ENCODE results near the gene RAE1.
A peak's percentile ranks its signal among the peaks of the same experiment; 100 is the strongest.

Gene RAE1

DNA sequence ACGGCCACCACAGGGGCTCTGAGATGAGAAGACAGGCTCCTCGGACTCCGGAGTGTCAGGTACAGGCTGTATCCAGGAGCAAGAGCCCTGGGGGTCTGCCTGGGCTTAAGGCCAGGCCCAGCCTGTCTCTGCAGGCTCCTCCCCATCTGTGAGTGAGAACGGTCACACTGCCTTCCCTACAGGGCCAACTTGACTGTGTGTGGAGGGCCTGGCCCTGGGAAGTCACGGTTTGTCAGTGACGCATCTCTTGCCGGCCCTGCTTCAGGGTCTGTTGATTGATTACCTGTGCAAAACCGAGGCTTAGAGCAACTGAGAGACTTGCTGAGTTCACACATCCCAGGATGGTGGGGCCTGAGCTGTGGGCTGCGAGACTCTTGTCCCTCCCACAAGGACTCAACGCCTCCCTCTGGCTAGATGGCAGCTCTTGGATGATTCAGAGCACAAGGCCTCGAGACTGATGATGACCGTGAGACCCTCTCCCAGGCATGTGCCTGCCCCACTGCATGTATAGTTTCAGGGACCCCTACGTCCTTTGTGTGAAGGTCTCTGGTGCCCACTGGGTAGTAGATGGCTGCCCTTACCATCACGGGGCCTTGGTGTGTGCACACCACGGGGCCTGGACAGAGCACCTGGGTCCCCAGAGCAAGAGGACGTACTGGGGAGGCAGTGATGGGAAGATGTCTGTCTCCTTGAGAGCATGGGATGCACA lies 46.1 kb downstream of the RAE1 start:
- H3K9me3 Mint-ChIP-seq, result no peaks in the 10 kb centered on the region
- H3K4me3 Mint-ChIP-seq, result peak overlapping the region; percentile 92
- H3K4me1 Mint-ChIP-seq, result peaks cover 91% of the 10 kb centered on the region

GRCh38 chr20:57397693-57398108 lies 46.6 kb downstream of the RAE1 start:
- peaks cover 89% of the 10 kb centered on the region for H3K4me1 Mint-ChIP-seq
- no peaks in the 10 kb centered on the region for H3K27me3 Mint-ChIP-seq
- H3K9me3 Mint-ChIP-seq, result no peaks in the 10 kb centered on the region
- peaks cover 22% of the 10 kb centered on the region for H3K36me3 Mint-ChIP-seq
- H3K27ac Mint-ChIP-seq, result peak overlapping the region; percentile 99
- peak overlapping the region; percentile 92 for H3K4me3 Mint-ChIP-seq

More for the DNA sequence above, 46.1 kb downstream of the RAE1 start:
- peaks cover 22% of the 10 kb centered on the region for H3K36me3 Mint-ChIP-seq
- no peaks in the 10 kb centered on the region for H3K27me3 Mint-ChIP-seq
- H3K27ac Mint-ChIP-seq, result peak overlapping the region; percentile 99

- Mint-ChIP-seq H3K27me3 (no peaks in the 10 kb centered on the region), H3K4me3 (peak overlapping the region; percentile 92), H3K4me1 (peaks cover 89% of the 10 kb centered on the region), H3K36me3 (peaks cover 18% of the 10 kb centered on the region), H3K27ac (peak overlapping the region; percentile 99), H3K9me3 (no peaks in the 10 kb centered on the region)
Observed at GRCh38 chr20:57398231-57398821, 47.3 kb downstream of the RAE1 start.

DNA sequence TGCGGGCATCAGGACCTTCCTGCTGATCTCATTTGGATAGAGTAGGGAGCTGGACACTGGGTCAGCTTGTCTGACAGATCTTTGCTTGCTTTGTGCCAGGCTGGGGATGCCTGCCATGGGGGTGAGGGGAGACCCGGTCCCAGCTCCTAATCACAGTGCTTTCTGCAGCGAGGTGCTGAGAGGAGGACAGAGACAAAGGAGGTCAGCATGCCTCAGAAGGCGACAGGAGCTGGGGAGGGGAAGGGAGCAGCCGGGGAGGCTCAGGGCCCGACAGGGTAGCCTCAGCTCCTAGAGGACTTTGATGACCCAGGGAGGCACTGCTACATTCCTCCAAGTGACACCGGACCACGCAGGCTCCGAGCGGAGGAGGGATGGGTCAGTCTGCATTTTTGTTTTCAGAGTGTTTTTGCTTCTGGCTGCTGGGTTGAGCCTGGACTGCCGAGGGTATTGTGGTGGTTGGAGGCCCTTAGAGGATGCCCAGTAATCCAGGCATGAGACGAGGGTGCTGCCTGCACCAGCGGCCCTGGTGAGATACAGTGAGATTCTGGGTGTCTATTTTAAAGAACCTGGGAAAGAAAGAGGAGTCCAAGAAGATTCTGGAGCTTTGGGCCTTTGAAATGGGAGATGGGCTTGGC lies 48.0 kb downstream of the RAE1 start:
- H3K36me3 Mint-ChIP-seq, result peaks cover 14% of the 10 kb centered on the region
- peak overlapping the region; percentile 95 for H3K27ac Mint-ChIP-seq
- H3K4me1 Mint-ChIP-seq, result peaks cover 89% of the 10 kb centered on the region
- peak overlapping the region; percentile 92 for H3K4me3 Mint-ChIP-seq
- H3K27me3 Mint-ChIP-seq, result no peaks in the 10 kb centered on the region
- no peaks in the 10 kb centered on the region for H3K9me3 Mint-ChIP-seq

- peak overlapping the region; percentile 92 for H3K4me3 Mint-ChIP-seq
- H3K36me3 Mint-ChIP-seq, result peaks cover 14% of the 10 kb centered on the region
Observed at GRCh38 chr20:57399587-57400155, 48.6 kb downstream of the RAE1 start.

DNA sequence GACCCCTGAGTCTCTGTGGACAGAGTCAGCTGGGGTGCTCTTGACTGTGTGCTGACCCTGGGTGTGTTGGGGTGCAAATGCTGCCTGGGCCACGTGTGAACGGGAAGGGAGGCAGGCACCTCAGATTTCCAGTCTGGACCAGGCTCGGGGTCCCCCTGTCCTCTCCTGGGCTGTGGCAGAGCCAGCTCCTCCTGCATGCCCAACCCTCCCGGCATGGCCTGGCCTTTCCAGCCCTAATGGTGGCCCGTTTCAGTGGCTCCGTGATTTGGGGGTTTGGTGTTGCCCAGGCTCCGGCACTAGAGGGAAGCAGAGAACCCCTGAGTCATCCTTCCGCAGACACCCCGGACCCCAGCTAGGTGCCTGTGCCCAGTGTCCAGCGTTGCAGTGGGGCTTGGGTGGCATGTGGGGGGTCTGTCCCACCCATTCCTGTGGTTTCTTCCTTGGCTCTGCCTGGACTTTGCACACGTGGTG lies 49.2 kb downstream of the RAE1 start:
- Mint-ChIP-seq H3K4me3 (peak overlapping the region; percentile 92), H3K27me3 (no peaks in the 10 kb centered on the region), H3K4me1 (peaks cover 83% of the 10 kb centered on the region), H3K9me3 (no peaks in the 10 kb centered on the region), H3K36me3 (peaks cover 14% of the 10 kb centered on the region), H3K27ac (peak overlapping the region; percentile 95)

More at GRCh38 chr20:57399587-57400155, 48.6 kb downstream of the RAE1 start:
- H3K27ac Mint-ChIP-seq, result peak overlapping the region; percentile 95
- no peaks in the 10 kb centered on the region for H3K27me3 Mint-ChIP-seq
- peaks cover 85% of the 10 kb centered on the region for H3K4me1 Mint-ChIP-seq
- no peaks in the 10 kb centered on the region for H3K9me3 Mint-ChIP-seq

- no peaks in the 10 kb centered on the region for H3K9me3 Mint-ChIP-seq
- peaks cover 11% of the 10 kb centered on the region for H3K36me3 Mint-ChIP-seq
- H3K4me3 Mint-ChIP-seq, result peak overlapping the region; percentile 92
- no peaks in the 10 kb centered on the region for H3K27me3 Mint-ChIP-seq
- H3K27ac Mint-ChIP-seq, result peak overlapping the region; percentile 76
- H3K4me1 Mint-ChIP-seq, result peaks cover 78% of the 10 kb centered on the region
Observed at GRCh38 chr20:57400821-57401564, 49.9 kb downstream of the RAE1 start.

DNA sequence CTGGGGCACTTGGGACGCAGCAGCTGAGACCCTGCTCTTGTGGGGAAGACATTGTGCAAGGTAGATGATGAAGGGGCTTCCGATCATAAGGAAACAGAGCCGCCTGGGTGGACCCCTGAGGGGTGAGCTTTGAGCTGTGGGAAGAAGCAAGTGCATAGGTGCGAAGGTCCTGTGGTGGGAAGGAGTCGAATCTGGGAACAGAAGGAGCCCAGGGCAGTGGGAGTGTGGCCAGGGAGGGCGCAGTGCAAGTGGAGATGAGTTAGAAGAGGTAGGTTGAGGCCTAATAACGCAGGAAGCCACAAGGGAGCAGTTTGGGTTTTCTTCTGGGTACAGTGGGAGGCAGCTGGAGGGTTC lies 50.5 kb downstream of the RAE1 start:
- H3K4me1 Mint-ChIP-seq, result peaks cover 74% of the 10 kb centered on the region
- H3K4me3 Mint-ChIP-seq, result peak overlapping the region; percentile 67
- H3K9me3 Mint-ChIP-seq, result no peaks in the 10 kb centered on the region
- H3K36me3 Mint-ChIP-seq, result peaks cover 11% of the 10 kb centered on the region
- no peaks in the 10 kb centered on the region for H3K27me3 Mint-ChIP-seq
- peak overlapping the region; percentile 76 for H3K27ac Mint-ChIP-seq

GRCh38 chr20:57402206-57403125 lies 51.4 kb downstream of the RAE1 start:
- Mint-ChIP-seq H3K4me3 (peak overlapping the region; percentile 67), H3K4me1 (peaks cover 65% of the 10 kb centered on the region), H3K9me3 (no peaks in the 10 kb centered on the region), H3K27ac (peak overlapping the region; percentile 17), H3K36me3 (peaks cover 11% of the 10 kb centered on the region), H3K27me3 (no peaks in the 10 kb centered on the region)

DNA sequence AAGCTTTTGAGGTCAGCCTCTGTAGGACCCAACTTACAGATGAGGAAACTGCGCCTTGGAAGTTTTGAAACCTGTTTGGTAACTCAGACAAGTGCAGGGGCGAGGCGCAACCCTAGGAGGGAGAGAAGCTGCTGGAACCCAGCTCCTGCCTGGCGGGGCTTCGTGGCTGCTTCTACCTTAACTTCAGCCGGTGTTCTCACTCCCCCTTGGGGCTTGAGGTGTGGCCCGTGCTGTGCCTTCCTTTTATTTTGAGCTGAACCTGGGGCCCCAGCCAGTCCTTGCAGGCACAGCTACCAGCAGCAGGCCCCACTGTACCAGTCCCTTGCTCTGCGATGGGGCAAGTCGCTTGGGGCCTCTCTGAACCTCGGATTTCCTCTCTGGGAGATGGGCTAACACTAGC lies 52.2 kb downstream of the RAE1 start:
- Mint-ChIP-seq H3K36me3 (peaks cover 7% of the 10 kb centered on the region), H3K4me1 (peaks cover 62% of the 10 kb centered on the region), H3K27me3 (no peaks in the 10 kb centered on the region), H3K9me3 (no peaks in the 10 kb centered on the region), H3K27ac (peak overlapping the region; percentile 65), H3K4me3 (peak overlapping the region; percentile 33)

DNA sequence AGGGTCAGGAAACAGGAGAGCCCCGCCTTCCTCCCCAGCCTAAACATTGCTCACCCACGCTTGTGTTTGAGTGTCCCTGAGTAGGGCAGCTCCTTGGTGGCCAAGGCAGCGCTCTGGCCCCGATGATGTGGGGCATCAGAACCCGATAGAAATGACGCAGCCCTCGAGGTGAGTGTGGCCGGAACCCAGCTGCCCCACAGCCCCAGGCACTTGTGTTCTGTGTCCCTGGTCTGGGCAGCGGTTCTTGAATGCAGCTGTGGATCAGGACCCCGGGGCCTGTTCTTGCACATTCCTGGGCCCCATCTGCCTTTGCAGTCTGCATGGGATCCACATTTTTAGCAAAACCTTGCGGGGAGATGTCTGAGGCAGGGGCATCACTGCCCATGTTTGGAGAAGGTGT lies 53.0 kb downstream of the RAE1 start:
- Mint-ChIP-seq H3K36me3 (peaks cover 7% of the 10 kb centered on the region), H3K4me1 (peaks cover 56% of the 10 kb centered on the region), H3K4me3 (no peak overlapping the region), H3K27ac (peak overlapping the region; percentile 65), H3K27me3 (no peaks in the 10 kb centered on the region), H3K9me3 (no peaks in the 10 kb centered on the region)

GRCh38 chr20:57404419-57405072 lies 53.5 kb downstream of the RAE1 start:
- no peaks in the 10 kb centered on the region for H3K9me3 Mint-ChIP-seq
- H3K4me3 Mint-ChIP-seq, result no peak overlapping the region
- H3K4me1 Mint-ChIP-seq, result peaks cover 51% of the 10 kb centered on the region
- H3K27me3 Mint-ChIP-seq, result no peaks in the 10 kb centered on the region
- H3K27ac Mint-ChIP-seq, result peak overlapping the region; percentile 65
- H3K36me3 Mint-ChIP-seq, result peaks cover 5% of the 10 kb centered on the region

DNA sequence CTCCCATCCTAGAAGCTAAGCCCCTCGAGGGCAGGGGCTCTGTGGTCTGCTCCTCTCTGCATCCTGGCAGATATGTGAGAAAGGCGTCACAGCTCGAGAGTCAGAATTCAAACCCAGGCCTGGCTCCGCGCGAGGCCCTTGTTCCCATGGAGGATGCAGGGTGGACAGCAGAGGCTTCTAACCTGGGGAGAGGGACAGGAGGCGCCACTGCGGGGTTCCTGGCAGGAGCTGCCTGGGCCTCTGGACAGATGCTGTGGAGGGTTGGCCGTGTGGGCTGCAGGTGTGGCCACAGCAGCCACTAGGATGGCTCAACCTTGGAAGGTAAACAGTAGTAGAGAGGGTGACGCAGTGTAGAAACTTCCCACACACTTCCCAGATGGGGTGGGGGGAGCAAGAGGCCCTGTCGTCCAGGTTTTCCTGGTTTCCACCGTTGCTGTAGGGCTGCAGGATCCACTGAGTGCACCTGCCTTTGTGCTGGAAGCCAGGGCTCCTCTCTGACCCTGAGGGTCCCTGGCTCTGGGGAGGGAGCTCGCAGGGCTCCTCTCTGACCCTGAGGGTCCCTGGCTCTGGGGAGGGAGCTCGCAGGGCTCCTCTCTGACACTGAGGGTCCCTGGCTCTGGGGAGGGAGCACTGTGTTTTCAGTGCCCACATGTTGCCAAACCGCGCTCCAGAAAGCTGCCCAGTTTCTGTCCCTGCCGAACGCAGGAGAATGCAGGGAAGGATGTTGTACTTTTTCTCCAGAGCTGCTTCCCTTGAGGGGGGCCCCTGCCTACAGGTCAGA lies 54.4 kb downstream of the RAE1 start:
- H3K4me1 Mint-ChIP-seq, result peaks cover 45% of the 10 kb centered on the region
- H3K4me3 Mint-ChIP-seq, result no peak overlapping the region
- peak overlapping the region; percentile 55 for H3K27ac Mint-ChIP-seq
- H3K36me3 Mint-ChIP-seq, result peaks cover 5% of the 10 kb centered on the region
- no peaks in the 10 kb centered on the region for H3K27me3 Mint-ChIP-seq
- H3K9me3 Mint-ChIP-seq, result no peaks in the 10 kb centered on the region

Data from activated naive CD4-positive, alpha-beta T cell treated with anti-CD3 and anti-CD28 coated beads, Interleukin-2, amount 50 U/mL, for 24 hours (primary cell).